NCI-H1694 treated with DMSO at 0.1 percent for 48 hours (cell line): ENCODE measurements around the gene KCNQ1.

ENCODE experiments used
- DNase-seq: peaks from one replicate; lab custom pipeline; 2025; lab: John Stamatoyannopoulos, UW

The KCNQ1 gene

DNA sequence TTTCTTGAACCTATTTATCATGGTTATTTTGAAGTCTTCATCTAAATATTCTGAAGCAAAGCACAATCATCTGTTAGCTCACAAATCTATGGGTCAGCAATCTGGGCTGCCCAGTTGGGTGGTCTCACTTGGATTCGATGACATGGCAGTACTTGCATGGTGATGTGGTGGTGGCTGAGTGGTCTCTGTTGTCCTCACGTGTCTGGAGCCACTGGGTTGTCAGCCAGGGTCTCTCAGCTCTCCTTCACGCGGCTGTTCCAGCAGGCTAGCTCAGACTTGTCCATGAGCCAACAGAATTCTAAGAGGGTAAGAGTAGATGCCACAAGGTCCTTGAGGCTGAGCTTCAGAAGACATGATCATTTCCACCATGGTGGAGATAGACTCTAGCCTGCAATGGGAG is 321.4 kb downstream of the KCNQ1 start:
- no peak for DNase-seq

DNA sequence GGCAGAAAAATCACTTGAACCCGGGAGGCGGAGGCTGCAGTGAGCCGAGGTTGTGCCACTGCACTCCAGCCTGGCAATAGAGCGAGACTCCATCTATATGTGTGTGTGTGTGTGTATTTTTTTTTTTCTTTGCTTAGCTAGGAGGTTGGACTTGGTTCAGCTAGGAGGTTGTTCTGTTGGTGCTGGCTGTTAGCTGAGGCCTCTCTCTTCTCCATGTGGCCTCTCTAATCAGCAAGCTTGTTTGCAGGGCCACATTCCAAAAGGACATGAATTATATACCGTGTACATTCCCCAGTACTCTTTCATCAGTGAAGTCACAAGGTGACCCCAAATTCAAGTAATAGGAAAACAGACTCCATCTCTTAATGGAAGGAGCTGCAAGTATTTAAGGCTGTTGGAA is 322.3 kb downstream of the KCNQ1 start:
- DNase-seq: no peak

DNA sequence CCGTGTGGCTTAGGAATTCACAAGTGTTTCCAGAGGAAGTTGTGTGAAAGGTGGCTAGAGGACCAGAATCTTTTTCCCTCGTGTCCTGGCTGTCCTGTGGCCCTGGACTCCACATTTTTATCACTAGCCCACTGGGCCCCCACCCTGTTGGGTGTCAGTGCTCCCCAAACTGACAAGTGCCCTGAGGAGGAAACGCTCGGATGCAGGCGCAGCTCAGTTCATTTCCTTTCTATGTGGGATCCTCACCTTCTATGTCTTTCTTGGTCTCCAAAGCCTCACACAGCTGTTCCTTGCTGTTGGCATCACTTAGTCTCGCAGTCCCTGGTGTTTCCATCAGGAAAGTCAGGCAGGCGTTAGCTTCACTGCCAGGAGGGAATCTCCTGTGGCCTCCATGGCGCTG is 323.0 kb downstream of the KCNQ1 start:
- DNase-seq: no peak

DNA sequence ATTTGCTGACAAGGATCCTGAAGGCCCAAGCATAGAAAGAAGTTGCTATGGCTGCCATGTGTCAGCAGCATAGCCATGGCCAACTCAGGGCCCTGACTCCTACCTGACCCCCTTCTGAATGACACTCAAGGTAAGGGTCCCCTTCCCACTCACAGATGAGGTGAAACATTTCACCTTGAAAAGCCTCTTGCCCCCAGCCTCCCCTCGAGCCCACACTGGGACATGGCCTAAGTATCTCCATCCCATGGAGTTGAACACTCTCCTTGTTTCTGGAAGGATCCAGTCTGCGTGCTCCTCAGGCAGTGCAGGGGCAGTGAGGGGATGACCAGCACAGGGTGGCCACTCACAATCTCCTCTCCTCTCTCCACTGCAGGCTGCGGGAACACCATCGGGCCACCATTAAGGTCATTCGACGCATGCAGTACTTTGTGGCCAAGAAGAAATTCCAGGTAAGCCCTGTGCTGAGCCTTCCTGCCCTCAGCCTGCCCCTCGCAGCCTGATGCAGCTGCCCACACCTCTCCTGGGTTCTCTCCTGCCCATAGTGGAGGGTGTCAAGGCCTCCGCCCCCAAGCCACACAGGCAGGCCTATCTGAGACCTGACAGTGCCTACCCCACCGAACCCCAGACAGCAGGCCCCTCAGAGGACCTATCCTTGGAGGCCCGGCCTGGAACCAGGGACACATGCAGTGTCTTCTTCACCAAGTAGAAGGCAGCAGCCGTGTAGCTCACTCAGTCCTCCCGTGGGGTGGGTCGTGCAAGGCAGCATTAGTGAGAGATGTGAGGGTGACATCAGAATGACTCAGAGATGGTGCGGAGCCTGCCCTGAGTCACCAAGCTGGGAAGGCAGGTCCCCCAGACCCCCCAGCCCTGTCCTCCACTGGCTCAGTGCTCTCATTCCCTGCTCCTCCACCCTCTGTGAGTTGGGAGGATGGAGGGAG is 323.9 kb downstream of the KCNQ1 start:
- DNase-seq: no peak

DNA sequence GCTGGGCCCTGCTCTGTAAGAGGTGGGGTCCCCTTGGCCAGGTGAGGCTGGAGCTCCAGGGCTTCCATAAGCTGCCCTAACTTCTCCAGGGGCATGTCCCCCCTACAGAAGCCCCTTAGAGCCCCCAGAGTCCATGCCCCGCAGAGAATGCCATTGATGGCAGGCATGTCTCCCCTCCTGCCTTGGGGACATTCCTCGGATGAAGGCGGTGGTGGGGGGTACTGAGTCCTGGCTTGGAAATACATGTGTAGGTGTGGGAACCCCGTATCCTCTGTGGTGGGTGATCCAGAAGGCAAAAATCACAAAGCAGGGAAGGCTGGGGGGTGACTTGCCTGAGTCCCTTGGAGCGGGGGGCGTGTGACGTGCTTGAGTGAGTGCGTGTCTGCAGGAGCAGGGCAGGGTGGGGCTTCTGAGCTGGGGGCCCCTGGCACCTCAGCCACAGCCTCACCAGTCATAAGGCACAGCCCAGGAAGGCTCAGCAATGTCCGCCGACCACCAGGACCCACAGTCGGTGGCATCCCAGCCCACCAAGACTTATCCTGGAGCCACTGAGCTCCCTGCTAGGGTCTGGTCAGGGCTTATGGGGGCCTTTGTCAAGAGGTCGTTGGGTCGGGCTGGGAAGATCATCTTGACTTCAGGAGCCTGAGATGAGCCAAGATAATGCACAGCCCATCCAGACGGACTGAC is 324.7 kb downstream of the KCNQ1 start:
- DNase-seq: no peak

DNA sequence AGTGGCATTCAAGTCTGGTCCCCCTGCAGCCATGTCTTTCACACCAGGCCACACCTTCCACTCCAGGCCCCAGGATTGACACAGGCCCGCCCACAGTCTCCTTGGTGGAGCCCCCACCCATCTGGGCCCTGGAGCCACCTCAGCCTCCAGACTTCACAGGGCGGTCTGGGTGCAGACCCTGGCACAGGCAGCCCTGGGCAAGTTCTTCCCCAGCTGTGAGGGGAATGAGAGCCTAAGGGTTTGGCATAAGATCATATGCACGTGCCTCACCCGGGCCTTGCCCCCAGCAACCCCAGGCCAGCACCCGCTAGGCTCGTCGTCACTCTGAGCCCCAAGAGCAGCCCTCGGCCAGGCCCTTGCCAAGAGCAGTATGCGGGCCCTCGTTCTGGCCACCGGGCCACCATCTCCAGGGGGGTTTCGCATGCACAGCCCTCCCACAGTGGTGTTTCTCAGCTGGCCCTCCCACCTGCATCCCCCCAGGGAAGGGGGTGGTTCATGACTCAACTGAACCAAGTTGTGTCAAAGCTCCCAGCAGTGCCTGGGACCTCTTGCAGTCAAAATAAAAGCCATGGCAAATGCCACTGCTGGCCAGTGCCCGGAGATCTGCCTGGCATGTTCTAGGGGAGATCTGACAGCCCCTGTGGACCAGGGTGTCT is 325.4 kb downstream of the KCNQ1 start:
- DNase-seq: no peak

DNA sequence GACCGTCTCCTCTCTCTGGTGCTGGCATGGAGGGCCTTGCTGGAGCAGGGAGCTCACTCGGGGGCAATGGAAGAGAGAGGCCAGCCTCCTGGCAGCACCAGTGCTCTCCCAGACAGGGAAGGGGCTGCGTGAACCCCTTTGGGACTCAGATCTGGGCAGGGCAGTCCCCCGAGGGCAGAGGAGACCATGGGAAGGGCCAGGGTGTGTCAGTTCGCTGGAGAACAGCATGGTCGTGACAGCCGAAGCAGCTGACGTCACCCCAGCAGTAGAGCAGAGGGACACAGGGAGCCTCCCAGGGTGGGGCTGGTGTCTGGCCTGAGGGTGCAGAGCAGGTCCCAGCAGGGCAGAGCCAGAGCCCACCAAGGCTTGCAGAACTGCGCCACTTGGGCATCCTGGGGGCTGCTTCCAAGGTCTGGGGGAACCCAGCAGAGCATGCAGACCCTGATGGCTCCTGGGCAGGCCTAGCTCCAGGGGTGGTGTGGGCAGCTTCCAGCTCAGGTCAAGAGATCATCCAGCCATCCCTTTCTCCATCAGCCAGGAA is 326.0 kb downstream of the KCNQ1 start:
- no peak for DNase-seq

DNA sequence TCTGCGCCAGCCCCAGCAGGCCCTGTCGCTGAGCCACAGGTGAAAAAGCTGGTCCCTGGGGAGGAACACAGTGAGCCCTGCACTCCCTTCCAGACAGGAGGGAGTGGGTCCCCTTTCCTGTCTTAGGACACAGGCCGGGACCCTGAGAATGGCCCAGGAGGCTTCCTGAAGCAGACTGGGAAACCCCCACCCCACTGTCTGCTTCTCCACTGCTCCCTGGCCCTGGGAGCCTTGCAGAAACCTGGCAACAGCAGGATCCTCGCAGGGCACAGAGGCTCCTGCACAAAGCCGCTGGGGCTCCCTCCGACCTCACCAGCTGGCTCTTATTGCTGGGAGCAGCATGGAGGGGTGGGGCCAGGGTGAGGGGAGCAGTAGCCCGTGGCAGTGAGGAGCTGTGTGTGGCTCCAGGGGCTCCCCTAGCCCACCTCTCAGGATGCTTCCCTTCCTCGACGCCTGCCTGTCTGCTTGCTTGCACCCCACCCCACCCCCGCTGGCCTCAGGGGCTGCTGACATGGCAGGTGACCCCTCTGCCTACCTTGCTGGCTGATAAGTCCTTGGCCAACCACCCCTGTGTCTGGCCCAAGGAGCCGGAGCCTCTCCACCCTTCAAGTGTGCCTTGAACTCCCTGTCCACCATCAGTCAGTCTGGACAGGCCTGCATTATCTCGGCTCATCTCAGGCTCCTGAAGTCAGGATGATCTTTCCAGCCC is 327.1 kb downstream of the KCNQ1 start:
- DNase-seq: peak; percentile 50

DNA sequence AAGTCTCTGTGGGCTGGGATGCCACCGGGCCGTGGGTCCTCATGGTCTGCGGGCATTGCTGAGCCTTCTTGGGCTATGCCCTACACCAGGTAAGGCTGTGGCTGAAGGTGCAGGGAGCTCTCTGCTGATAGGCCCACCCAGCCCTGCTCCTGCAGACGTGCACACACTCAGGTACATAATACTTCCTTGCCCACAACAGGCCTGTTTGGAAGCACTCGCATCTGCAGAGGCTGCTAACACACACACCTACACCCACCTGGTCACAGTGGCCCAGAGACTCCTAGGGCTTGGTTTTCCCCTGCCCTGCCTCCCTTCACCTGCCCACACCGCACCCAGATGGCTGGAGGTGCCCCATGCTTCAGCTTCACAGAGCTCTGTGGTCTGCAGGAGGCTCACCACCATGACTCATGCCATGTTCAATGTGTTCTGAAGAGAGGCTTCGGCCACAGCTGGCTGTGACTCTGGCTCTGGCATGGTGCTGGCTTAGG is 327.8 kb downstream of the KCNQ1 start:
- DNase-seq: no peak

DNA sequence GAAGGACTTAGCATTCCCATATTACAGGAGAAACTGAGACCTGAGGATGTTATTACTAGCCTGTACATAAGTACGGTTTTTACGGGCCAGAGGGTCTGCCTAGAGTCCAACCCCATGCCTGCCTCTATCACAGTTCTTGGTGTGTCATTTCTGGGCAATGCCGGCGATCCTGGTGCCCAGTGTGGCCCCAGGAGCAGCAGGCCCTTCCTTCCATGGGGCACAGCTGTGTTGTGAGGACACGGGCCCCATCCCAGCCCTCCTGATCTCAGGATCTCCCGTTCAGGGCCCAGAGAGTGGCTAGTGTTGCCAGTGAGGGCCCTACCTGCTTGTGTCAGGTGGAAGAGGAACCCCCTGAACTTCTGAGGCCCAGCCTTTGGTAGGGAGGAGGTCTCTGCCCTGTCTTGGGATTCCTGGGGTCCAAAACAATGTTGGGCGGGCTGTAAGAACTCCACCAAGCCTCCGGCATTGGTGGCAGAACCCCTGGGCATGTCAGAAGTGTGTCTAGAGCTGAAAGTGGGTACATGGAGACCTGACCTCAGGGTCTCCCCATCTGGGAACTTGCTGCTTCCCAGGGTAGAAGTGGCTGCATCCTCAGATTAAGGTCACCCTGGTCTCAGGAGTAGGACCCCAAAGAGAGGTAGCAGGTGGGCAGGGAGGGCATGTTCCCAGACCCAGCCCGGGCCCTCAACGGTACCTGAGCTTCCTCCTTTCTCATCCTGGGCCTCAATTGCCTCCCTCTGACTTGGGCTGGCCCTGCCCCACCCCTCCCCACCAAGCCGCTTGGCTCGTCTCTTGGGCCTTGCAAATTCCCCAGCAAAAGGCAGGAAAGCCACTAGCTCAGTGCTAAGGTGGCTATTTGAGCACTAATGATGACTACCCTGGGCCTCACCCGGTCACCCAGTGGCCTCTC is 329.6 kb downstream of the KCNQ1 start:
- DNase-seq: no peak

DNA sequence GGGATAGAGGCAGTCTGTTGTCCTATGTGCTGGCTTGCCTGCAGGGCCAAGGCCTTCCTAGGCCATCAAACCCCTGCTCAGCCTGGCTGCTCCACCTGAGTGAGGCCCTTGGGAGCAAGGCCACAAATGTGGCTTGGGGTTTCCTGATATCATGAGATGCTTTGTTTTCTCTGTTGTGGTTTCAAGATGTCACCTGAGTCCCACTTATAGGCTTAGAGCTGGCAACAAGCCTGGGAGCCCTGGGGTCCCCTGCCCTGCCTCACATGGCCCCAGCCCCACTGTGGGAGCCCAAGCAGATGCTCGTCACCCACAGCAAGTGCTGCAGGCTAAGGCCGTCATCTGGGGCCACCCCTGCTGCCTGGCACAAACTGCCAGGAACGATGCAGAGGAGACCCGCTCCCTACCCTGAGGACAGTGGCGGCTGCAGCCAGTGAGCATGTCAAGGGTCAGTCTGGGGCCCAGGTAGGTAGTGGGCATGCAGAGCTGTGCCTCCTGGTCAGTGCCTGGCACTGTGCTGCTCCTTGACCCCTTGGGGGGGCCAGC is 330.3 kb downstream of the KCNQ1 start:
- no peak for DNase-seq

DNA sequence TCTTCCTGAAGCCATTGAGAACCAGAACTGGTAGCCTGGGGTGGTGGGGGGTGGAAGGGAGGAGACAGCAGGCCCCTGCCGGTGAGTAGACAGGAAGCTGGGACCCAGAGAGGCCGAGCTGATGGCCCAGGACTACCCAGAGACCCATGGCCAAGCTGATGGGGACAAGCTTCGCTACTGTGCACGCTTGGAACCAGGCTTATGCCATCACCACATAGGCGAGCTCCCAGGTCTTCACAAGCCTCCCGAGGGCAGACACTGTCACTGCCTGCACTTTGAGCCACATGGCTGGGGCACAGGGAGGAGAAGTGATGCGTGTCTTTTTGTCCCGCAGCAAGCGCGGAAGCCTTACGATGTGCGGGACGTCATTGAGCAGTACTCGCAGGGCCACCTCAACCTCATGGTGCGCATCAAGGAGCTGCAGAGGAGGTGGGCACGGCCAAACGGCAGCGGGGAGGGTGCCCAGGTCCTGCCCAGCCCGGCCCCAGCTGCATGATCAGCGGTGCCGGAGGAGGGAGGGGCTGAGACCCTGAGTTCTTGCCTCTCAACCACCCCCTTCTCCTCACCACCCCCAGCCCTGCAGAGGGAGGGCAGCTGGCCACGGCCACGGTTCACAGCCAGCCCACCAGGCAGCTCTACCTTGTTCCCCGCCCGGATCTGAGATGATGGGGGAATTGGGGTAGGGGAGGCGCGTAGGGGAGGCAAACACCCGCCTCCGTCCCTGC is 331.0 kb downstream of the KCNQ1 start:
- DNase-seq: no peak

DNA sequence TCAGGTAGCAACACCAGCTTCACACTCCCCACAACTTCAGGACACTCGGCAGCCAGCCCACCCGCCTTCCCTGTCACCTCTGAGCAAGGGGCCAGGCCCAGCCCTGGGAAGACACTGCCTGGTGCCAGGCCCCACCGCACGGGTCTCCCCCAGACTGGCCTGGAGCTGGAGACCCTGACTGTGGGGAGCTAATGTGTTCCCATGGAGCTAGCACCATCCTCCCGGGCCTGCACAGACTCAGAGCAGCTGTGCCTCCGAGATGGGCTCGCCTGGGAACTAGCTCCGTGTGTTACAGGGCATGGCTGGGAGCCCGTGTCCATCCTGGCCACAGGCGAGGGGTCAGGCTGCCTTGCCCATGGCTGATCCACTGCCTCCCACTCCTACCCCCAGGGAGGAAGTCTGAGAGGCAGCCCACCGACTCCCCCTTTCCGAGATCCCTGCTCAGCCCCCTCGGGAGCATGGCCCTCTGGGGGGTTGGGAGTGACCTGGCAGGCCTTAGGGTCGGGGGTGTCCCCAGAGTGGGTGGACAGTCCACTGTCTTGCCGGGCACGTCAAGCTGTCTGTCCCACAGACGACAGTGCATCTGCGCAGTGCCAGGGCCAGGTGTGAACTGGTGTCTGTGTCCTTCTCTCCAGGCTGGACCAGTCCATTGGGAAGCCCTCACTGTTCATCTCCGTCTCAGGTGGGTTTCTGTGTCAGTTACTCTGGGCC is 331.7 kb downstream of the KCNQ1 start:
- DNase-seq: no peak

DNA sequence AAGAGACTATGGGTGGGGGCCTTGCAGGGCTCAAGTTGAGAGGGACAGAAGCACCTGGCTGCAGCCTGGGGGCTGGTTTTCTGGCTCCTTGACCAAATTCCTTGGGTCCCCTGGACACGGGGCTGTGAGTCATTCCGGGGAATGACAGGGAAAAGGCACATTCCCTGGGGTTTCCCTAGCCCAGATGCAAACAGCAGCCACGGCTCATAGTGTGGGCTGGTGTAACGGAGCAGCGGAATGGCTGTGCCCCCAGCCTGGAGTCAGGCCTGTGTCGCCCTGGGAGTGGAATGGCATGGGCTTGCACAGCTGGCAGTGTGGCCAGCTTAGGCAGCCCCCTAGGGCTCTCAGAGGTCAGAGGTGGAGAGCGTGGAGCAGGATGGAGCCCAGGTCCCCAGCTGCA is 332.6 kb downstream of the KCNQ1 start:
- no peak for DNase-seq

DNA sequence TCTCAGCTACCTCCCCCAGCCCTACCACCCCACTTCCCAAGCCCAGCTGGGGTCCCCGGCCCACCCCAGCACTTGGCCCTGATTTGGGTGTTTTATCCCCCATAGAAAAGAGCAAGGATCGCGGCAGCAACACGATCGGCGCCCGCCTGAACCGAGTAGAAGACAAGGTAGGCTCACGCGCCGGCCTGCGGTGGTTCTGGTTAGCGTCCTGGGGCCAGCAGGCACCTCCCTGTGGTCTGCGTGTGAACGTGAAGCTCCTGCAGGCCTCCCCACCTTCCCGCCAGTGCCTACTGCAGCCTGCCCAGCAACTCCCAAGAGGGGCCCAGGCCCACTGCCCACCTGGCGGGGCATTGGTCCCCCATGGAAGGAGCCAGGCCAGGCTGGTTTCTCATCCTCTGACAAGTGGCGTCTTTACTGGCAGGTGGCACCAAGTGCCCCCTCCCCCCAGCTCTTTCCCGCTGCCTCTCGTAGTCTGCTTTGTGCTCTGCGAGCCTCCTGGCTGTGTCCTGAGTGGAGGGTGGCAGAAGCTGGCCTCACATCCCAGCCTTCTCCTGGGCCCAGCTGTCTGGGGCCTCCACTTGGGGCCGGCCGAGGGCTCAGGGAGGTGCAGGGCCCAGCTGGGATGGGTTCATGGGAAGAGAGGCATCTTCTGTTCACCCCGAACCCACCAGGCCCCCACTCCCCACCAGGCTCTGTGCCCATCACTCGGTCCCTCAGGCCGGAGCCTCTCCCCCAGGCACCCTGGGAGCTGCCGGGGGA is 333.2 kb downstream of the KCNQ1 start:
- peak; percentile 5 for DNase-seq

DNA sequence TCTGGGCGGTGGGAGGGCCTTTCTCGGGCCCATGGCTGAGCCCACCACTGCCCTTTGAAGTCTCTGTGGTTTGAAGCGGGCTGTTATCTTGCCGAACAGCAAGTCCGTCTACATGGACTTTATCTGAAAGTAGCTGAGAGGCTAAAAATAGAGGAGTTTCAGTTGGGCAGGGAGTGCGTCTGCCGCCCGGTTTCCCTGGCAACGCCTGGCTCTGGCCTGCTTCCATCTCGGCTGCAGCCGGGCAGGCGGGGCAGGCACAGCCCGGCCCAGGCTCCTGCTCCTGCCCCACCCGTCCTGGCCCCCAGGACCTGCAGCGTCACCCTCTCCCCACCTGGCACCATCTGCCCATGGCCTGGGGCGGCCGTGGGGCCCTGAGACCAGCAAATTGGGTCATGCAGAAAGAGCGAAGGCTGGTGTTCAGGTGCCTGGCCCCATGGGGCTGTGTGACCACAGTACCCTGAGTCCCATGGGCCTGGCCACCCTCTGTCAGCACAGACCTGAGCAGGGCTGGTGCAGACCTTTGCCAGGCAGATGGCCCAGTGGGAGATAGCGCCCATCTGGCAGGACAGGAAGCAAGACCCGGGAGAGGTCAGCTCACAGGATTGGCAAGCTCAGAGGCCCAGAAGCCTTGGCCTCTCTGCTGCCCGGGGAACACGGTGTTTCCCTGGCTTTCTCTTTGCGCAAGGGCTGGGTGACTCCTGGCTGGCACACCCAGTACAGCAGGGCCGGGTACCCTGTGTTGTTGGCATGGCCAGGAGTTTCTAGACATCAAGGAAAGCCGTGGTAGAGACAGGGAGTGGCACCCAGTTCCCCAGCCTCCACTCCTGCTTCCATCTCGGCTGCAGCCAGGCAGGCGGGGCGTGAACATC is 334.1 kb downstream of the KCNQ1 start:
- DNase-seq: peak; percentile 78

DNA sequence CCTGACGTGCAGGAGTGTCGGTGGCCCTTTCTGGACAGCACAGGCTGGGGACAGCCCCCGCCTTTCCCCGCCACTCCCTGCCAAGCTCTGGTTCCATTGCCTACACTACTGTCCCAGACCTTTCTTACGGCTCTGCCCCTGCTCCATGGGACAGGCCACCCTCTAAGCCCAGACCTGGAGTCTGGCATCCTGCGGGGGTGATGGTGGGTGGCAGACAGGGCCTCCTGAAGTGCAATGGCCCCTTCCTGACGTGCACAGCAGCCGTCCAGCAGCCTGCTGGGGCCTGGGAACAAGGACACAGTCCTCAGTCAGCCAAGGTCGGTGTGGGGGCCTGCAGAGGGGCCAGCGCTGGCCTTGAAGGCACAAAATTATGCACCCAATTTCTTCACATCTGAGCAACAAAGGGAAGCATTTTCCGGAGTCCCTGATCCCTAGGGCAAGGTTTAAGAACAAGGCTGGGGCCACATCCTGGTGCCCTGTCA is 334.7 kb downstream of the KCNQ1 start:
- DNase-seq: no peak
